Large intestine (tissue), 12 donors: Measurements from ENCODE around the gene OR2Y1. TPM values are rescaled to one million over a fixed set of nuclear protein-coding genes. Genes with fewer than 3 reads are reported as not detected.
A peak's percentile ranks its signal among the peaks of the same experiment; 100 is the strongest.
"Not testable (repeated sequence)": the region's sequence is repeated elsewhere in the genome, so short reads cannot be mapped to it uniquely, and the experiment has no call there.

Experiments
- DNase-seq, 2 donors: peaks; one replicate each; pipeline versions ENCODE4 v3.0.0 to v3.0.0-alpha.2; 2013
- H3K27ac ChIP-seq: one replicate; pipeline ENCODE4 v1.5.1; 2013; ENCODE audit warnings: low read length
- H3K27me3 ChIP-seq: 2 replicates; pipeline ENCODE4 v1.6.1; 2013; ENCODE audit warnings: low read length; ENCODE audit not compliant: control insufficient read depth, insufficient read depth
- H3K36me3 ChIP-seq: 2 replicates; pipeline ENCODE4 v1.6.1; 2013; ENCODE audit warnings: low read length; ENCODE audit not compliant: control insufficient read depth, insufficient read depth
- H3K4me1 ChIP-seq: one replicate; pipeline ENCODE4 v1.6.1; 2013; ENCODE audit warnings: low read length; ENCODE audit not compliant: control insufficient read depth, insufficient read depth
- H3K4me3 ChIP-seq: one replicate; pipeline ENCODE4 v1.5.1; 2013; ENCODE audit warnings: low read length
- H3K9me3 ChIP-seq: one replicate; pipeline ENCODE4 v1.6.1; 2013; ENCODE audit warnings: mild to moderate bottlenecking, low read depth, low read length, moderate library complexity; ENCODE audit not compliant: control insufficient read depth
- WGBS: methylation state at CpG from one replicate; pipeline ENCODE4 v1.1.5; 2013; ENCODE audit warnings: low lambda C conversion rate; ENCODE audit not compliant: insufficient coverage; 5-methylcytosine and 5-hydroxymethylcytosine counted together
- long read RNA-seq, 11 donors: transcript quantifications; one replicate each; lab custom pipeline, GENCODE V29; 2026
- polyA plus RNA-seq: library from polyadenylated mRNA; unstranded; fragments of 120-200 nt; gene quantifications from one replicate; pipeline ENCODE4 v1.2.1, GENCODE V29; 2013

The OR2Y1 gene
- not detected for polyA plus RNA-seq
- long read RNA-seq, donor 1 = 0 reads
- long read RNA-seq, donor 2 = 0 reads
- long read RNA-seq, donor 3 = 0 reads
- long read RNA-seq, donor 4 = 0 reads
- long read RNA-seq, donor 5 = 0 reads
- long read RNA-seq, donor 6 = 0 reads
- long read RNA-seq, donor 7 = 0 reads
- long read RNA-seq, donor 8 = 0 reads
- long read RNA-seq, donor 9 = 0 reads
- long read RNA-seq, donor 10 = 0 reads
- long read RNA-seq, donor 11 = 0 reads

GRCh38 chr5:180739958-180740357 is at the start of gene OR2Y1:
Gene OR2Y1, minus strand, starts transcription at chr5:180740058. Its CDS starts 0 bp downstream, at chr5:180740058.
- Histone ChIP-seq H3K9me3 (no peaks in the 10 kb centered on the region), H3K27ac (no peak within 1 kb of the TSS), H3K27me3 (peaks cover 5% of the 10 kb centered on the region), H3K36me3 (no peaks in the 10 kb centered on the region), H3K4me1 (no peaks in the 10 kb centered on the region), H3K4me3 (no peak within 1 kb of the TSS)
- no peak for DNase-seq
- WGBS = no CpG with 5 or more reads among the region's 2 CpGs

DNA sequence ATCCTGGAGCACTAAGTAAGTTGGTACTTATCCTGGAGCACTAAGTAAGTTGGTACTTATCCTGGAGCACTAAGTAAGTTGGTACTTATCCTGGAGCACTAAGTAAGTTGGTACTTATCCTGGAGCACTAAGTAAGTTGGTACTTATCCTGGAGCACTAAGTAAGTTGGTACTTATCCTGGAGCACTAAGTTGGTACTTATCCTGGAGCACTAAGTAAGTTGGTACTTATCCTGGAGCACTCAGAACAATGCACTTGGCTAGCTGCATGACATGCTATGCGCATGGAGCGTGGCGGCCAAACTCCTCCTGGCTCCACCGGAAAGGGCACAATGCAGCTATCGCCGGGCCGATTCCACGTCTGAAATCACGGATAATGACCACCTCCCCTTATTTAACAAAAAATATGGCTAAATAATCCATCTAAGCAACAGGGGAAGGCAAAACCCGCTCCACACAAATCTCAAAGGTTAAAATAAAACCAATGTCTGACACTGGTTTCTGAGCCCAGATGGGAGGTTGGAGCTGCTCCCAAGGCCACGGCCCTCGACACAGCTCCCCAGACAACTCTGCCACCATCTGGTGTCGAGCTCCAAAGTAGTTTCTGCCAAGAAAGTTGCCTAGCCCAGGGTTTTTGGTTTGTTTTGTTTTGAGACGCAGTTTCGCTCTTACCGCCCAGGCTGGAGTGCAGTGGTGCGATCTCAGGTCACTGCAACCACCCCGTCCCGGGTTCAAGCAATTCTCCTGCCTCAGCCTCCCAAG is 49.0 kb upstream of the OR2Y1 start:
- WGBS = 100% methylated on average over 3 of the region's 19 CpGs
- not testable (repeated sequence) for H3K4me1 ChIP-seq, DNase-seq, H3K4me3 ChIP-seq, H3K27ac ChIP-seq, H3K27me3 ChIP-seq
- Histone ChIP-seq H3K36me3 (peaks cover 53% of the 10 kb centered on the region), H3K9me3 (peaks cover 12% of the 10 kb centered on the region)

- peaks cover 10% of the 10 kb centered on the region for H3K4me1 ChIP-seq
- no peak overlapping the region for H3K27ac ChIP-seq
- H3K27me3 ChIP-seq = no peaks in the 10 kb centered on the region
- peaks cover 12% of the 10 kb centered on the region for H3K9me3 ChIP-seq
- H3K36me3 ChIP-seq = peaks cover 48% of the 10 kb centered on the region
- H3K4me3 ChIP-seq = no peak overlapping the region
- 100% methylated on average over 1 of the region's 20 CpGs for WGBS
- DNase-seq = no peak
These were observed 48.0 kb upstream of the OR2Y1 start for GRCh38 chr5:180787711-180788431.

DNA sequence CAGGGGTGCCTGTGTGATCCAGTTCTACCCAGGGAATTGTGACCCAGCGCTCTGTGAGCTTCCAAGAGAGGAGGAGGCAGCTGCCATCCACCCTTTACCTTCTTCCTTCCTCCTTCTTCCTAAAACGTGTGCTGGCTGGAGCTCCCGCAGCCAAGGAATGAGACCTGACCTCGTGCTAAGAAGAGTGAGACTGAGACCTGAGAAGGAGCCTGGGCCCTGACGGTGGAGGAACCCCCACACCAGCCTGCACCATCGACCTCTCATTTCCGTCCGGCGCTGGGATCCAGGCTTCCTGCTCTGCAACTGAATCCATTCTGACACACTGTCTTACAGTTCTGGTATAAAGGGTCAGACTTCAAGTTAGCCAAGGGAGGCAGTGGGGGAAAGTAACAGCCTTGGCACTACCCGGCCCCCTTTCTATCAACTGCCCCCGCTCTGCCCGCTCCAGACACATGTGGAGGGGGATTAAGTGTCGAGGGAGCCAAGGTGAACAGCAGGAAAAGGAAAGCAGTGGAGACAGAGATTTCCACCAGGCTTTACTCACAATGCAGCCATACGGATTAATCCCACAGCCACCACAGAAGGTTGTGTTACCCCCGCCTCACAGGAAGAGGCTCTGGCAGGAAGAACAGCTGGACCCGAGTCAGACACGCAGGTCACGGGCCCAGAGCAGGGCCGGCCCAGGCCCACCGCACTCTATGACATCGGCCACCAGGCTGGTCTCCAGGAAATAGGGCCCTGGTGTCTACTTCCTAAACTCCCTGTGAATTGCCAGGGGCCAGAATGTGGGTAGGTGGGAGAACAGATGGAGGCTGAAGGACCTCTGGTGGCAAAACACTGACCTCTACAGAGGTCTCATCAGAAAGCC is 46.9 kb upstream of the OR2Y1 start:
- DNase-seq = no peak
- H3K4me1 ChIP-seq = peaks cover 10% of the 10 kb centered on the region
- H3K36me3 ChIP-seq = peaks cover 37% of the 10 kb centered on the region
- no peak overlapping the region for H3K4me3 ChIP-seq
- H3K27ac ChIP-seq = peak overlapping the region; percentile 62
- WGBS = no CpG with 5 or more reads among the region's 21 CpGs
- H3K27me3 ChIP-seq = no peaks in the 10 kb centered on the region
- peaks cover 2% of the 10 kb centered on the region for H3K9me3 ChIP-seq

DNA sequence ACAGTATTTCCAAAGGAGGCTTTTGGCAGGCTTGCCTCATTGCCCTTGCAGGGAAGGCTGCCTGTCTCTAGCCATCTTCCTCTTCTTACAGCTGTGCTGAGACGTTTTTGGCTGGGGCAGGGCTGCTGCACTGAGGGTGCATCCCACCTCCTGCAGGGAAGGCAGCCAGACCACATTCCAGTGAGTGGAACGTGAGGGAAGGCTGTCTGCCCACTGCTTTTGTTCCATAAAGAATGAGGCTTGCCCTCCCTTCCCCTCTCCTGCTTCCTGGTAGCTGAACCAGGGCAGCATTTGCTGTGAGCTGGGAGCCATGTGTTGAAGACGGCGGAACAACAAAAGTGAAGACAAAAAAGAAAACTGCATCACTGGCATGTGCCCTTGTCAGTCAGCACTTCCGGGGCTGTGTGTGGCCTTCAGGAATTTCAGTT is 46.0 kb upstream of the OR2Y1 start:
- WGBS = no CpG with 5 or more reads among the region's 5 CpGs
- Histone ChIP-seq H3K4me1 (peaks cover 10% of the 10 kb centered on the region), H3K27ac (peak overlapping the region; percentile 62), H3K4me3 (no peak overlapping the region), H3K27me3 (no peaks in the 10 kb centered on the region), H3K36me3 (peaks cover 27% of the 10 kb centered on the region), H3K9me3 (no peaks in the 10 kb centered on the region)
- no peak for DNase-seq

DNA sequence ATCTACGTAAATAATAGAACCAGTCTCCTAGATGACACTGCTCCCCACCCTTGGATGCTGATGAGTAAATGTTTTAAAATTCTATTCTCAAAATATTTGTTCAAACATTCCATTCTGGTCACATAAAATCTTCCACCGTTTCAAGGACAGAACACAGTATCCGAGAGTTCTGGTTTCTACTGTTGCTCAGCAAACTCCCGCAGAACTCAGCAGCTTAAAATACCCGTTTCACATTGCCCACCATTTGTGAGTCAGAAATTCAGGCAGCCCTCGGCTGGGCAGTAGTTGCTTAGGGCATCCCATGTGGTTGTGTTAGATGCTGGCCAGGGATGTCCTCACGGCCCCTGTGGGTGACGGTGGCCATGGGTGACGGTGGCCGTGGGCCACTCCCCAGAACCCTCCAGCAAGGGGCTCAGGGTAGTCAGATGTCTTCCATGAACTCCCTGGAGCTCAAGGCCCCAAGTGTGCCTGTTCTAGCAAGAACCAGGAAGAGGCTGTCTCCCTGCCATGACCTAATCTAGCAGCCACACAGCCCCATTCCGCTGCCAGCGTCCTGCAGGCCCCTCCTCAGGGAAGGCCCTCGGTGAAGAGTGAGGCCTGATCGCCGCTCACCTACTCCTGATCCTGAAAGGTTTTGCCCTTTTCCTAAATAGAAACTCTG is 45.4 kb upstream of the OR2Y1 start:
- H3K27ac ChIP-seq = peak overlapping the region; percentile 62
- WGBS = 40% methylated on average over 1 of the region's 15 CpGs
- H3K4me1 ChIP-seq = peaks cover 10% of the 10 kb centered on the region
- DNase-seq = no peak
- no peaks in the 10 kb centered on the region for H3K9me3 ChIP-seq
- H3K27me3 ChIP-seq = no peaks in the 10 kb centered on the region
- peaks cover 22% of the 10 kb centered on the region for H3K36me3 ChIP-seq
- no peak overlapping the region for H3K4me3 ChIP-seq

- 67% methylated on average over 5 of the region's 13 CpGs for WGBS
- peak; percentile 68 to 70 for DNase-seq
- Histone ChIP-seq H3K27me3 (no peaks in the 10 kb centered on the region), H3K4me3 (no peak overlapping the region), H3K36me3 (peaks cover 15% of the 10 kb centered on the region), H3K4me1 (peaks cover 10% of the 10 kb centered on the region), H3K9me3 (no peaks in the 10 kb centered on the region), H3K27ac (no peak overlapping the region)
These were observed 44.7 kb upstream of the OR2Y1 start for GRCh38 chr5:180784497-180785097.

- no peak overlapping the region for H3K4me3 ChIP-seq
- H3K27me3 ChIP-seq = no peaks in the 10 kb centered on the region
- peaks cover 10% of the 10 kb centered on the region for H3K4me1 ChIP-seq
- no peak for DNase-seq
- no peaks in the 10 kb centered on the region for H3K9me3 ChIP-seq
- WGBS = 100% methylated on average over 1 of the region's 12 CpGs
- peaks cover 10% of the 10 kb centered on the region for H3K36me3 ChIP-seq
- no peak overlapping the region for H3K27ac ChIP-seq
These were observed 43.6 kb upstream of the OR2Y1 start for GRCh38 chr5:180783340-180784052.

DNA sequence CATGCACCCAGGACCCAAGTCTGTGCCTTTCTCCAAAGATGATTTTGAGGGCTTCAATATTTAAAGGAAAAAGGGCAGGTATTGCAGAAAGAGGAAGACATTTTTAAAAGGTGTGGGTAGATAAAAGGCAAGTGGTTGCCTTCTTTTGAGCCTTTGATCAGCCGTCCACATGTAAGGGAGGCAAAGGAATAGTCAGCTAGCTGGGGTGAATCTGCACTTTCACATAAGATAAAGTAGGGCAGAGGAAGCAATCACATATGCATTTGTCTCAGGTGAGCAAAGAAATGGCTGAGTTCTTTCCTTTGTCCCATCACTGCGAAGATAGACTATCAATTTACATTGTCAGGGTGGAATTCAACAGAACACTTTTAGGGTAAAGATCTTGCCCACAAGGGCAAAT is 42.9 kb upstream of the OR2Y1 start:
- peaks cover 3% of the 10 kb centered on the region for H3K36me3 ChIP-seq
- no peaks in the 10 kb centered on the region for H3K9me3 ChIP-seq
- WGBS = no CpG with 5 or more reads among the region's 2 CpGs
- H3K27me3 ChIP-seq = no peaks in the 10 kb centered on the region
- no peak overlapping the region for H3K27ac ChIP-seq
- DNase-seq = no peak
- peaks cover 10% of the 10 kb centered on the region for H3K4me1 ChIP-seq
- H3K4me3 ChIP-seq = no peak overlapping the region
